Stimulated activated CD4-positive, alpha-beta T cell treated with anti-CD3 and anti-CD28 coated beads, TNF-alpha, amount 100 ng/mL, for 4 hours (primary cell): ENCODE data around the gene SPTLC3.

Source experiments
- DNase-seq, 3 experiments: peaks; one replicate each; pipeline ENCODE4 v3.0.0-alpha.2; 2020; ENCODE audit warnings: low read depth in 3 of 3

SPTLC3 gene

DNA sequence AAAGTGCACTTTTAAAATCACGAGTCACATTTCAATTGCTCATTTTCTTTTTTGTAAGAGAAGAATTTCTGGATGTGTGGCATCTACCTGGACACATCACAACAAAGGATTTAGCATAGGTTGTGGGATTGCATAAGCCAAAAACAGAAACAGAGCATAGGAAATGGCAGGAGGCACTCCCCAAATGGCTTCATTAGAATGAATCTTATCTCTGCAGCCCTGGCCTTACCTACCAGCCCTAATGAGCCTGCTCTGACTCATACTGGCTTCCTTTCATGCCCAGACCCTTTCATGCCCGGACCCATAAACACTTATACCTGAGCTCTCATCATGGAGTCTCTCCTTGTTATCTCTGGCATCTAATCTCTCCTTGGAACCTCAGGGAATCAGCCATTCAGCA is 23.9 kb upstream of the SPTLC3 start:
- DNase-seq, result no peak

GRCh38 chr20:12987261-12987660 is 21.5 kb upstream of the SPTLC3 start:
- DNase-seq, result no peak

DNA sequence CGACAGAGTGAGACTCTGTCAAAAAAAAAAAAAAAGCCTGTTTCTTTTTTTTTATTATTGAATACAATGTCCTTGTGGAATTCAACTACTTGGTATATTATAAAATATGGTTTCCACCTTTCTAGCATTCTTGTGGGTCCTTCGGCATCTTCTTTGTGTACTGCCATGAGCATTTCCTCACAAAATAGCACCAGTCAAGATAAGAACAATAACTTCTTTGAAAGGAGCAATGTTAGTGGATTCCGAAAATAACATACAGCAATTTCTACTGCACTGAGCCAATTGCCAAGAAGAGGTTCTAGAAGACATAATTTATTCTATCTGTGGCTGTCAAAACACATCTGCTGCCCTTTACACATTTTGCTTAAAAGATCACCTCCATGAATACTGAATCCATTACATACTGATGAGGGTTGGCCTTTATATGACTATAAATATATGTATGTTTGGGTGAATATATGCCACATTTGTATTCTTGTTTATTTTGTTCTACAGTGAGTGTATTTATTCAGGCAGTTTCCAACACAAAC is 19.1 kb upstream of the SPTLC3 start:
- DNase-seq, result no peak

GRCh38 chr20:12997128-12997655 is 11.6 kb upstream of the SPTLC3 start:
- DNase-seq, result no peak

DNA sequence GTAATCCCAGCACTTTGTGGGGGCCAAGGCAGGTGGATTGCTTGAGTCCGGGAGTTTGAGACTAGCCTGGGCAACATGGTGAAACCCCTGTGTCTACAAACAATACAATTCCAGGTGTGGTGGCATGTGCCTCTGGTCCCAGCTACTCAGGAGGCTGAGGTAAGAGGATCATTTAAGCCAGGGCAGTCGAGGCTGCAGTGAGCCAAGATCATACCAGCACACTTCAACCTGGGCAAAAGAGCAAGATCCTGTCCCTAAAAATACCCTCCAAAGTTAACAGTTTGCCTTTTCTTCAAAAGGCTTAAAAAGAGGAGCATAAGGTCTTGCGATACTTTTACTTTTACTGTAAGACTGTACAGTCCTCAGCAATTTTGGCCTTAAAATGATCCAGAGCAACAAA is 10.7 kb upstream of the SPTLC3 start:
- DNase-seq, result no peak

- DNase-seq, result no peak
These were observed 9.6 kb upstream of the SPTLC3 start for GRCh38 chr20:12999201-12999600.

- no peak for DNase-seq
These were observed 6.5 kb upstream of the SPTLC3 start for GRCh38 chr20:13002251-13002650.

DNA sequence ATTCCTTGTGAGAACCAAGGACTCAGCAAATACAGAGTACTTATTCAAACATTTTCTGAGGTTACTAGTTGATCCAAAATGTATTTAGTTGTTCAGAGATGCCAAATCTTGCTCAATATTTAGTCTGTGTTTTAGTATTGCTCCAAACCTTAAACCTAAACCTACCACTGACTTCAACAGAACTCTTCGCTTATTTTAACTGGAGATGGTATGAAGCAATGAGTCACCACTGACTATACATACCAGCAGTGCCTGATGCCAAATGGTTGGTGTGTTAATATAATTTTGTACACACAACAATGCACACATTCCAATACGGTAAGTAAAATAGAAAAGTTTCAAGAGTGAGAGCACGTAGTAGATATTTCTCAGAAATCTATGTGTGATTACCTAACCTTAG is 1.9 kb upstream of the SPTLC3 start:
- DNase-seq, result no peak

GRCh38 chr20:13007596-13007995 is 1.2 kb upstream of the SPTLC3 start:
- DNase-seq, result no peak

- no peak for DNase-seq
These were observed 1.1 kb downstream of the SPTLC3 start for GRCh38 chr20:13009682-13010406.

DNA sequence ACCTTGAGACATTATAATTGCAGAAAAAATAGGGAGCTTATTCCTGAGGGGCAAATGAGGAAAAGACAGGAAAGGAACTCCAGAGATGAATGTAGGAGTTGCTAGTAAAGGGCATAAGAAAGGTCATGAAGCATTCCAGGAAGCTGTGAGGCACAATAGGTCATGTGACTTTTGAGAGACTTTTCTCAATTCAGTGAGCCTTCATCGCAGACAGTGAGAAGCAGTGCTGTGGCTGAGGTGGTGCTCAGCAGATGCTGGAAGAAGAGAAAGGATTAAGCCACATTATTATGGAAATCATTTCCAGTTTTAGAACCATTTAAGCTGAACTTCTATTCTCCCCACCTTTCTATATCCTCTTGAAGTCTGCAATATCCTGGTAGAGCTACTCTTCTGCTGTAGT is 4.1 kb downstream of the SPTLC3 start:
- no peak for DNase-seq

DNA sequence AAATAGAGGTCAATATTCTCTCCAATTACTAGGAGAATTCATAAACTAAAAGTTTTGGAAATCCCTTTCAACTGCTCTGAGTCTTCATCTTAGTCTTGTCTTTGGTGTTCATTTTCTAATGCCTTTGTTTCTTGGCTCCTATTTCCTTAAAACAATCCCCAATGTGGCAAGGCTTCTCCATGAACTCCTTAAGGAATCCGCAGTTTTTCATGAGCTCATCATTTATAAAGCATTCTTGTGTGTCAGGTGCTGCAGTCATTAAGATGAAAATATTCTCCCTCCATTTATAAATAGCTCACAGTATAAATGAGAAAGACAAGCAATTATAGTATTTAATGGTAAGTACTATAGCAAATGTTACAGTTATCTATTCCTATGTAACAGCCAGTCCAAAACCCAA is 4.6 kb downstream of the SPTLC3 start:
- no peak for DNase-seq

GRCh38 chr20:13017235-13017634 is 8.5 kb downstream of the SPTLC3 start:
- no peak for DNase-seq

DNA sequence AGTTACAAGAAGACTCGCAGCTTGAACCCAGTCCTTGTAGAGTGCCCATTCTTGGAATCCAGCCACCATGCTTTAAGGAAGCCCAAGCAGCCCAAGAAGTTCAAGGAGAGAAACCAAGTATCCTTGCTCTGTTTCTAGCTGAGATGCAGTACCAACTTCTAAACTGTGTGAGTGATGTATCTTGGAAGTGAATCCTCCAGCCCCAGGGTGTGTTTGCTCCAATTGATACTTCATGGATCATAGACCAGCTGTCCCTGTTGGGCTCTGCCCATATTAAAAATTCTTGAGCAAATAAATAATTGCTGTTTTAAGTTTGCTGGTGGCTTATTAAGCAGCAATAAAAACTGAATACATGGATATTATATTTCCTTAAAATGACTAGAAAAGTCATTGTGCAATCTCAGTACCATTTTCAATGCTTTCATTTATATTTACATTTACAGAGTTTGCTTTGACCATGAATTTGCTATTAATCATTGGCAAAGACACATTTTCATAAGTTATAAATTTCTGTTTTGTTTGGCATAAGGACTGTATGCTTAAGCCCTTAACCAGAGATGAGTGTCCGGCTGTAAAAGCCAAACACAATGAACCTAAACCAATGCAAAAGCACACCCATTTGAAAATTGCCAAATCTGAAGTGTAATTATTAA is 9.2 kb downstream of the SPTLC3 start:
- no peak for DNase-seq

DNA sequence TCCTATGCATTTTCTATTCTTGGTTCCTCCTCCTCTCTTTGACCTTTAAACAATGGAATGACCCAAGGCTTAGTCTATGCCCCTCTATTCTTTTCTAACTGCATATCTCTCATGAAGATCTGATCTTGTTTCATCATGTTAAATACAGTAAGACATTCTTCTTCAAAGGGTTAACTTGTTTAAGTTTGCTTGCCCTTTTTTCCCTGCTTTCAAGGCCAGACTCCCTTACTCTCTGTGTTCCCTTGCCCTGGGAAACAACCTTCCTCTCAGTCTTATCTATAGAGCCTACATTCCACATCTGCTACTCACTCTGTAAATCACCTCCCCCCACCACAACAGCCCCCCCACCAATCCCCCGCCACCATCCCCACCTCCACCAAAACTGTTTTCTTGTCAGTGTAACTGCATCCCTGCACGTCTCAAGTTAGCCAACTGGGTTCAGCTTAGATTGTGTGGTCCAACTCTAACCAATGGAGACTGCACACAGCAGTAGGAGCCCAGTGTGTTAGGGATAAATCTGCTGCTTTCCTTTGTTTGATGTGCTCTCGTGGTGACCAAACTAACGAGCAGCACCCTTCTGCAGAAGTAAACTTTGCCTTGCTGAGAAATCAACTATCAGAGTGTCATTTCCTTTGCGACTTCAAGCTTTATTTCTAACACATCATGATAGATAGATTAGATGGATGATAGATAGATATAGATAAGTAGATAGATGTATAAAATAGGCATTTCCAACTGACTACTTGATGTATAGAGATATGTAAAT is 12.6 kb downstream of the SPTLC3 start:
- no peak for DNase-seq

DNA sequence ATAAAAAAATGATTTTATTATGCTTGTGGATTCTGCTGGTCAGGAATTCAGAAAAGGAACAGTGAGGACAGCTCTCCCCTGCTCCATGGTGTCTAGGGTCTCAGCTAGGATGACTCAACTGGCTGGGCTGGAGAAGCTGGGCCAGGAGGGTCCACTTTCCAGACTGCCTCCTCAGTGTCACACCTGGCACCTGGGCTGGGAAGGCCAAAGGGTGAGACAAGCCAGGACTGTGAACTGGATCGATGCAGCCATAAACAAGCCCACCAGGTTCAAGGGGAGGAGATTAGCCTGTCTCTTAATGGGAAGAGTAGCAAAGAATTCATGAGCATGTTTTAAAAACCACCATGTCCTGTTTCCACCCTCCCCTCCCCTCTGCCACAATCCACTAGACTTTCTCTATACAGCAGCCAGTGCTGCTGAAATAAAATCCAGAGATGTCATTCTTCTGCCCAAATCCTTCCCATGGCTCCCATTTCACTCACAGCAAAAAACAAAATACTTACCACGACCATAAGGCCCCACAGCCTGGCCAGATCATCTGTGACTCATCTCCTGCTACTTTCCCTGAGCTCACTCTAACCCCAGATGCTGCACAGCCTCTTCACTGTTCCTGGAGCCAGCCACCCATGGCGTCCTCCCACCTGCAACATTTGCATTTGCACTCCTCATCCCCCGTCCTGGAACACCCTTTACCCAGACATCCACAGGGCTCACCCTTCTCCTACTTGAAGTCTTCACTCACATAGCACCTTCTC is 13.8 kb downstream of the SPTLC3 start:
- no peak for DNase-seq

DNA sequence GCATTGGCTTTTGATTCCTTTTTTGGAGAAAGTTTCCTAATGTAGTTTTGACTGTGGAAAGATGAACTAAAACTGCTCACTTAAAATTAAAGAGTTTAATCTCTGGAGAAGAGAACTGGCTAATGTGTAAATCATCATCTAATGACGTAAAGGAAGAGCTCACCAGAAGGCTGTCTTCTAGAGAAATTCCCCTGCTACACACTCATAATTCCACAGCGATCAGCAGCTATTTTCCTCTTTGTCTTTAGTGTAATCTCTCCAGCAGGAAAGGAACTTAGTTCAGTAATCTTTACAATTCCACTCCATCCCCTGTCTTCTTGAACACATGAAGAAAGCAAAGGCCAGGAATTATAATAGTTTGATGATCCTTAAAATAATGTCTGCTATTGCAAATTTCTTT is 15.8 kb downstream of the SPTLC3 start:
- no peak for DNase-seq

DNA sequence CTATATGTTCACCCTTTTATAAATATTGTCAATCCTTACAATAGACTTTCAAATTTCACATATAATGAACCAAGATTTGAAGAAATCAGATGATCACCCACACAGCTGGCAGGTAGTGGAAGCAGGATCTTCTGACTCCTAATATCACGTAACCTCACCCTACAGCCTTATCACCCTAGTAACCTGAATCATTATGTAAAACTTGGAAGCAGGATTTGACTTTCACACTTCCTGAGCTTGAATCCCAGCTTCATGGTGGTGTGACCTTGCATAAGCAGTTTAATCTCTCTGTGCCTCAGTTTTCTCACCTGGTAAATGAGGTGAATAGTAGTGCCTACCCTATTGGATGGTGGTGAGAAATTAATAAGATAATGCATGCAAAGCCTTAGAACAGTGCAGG is 16.4 kb downstream of the SPTLC3 start:
- no peak for DNase-seq

DNA sequence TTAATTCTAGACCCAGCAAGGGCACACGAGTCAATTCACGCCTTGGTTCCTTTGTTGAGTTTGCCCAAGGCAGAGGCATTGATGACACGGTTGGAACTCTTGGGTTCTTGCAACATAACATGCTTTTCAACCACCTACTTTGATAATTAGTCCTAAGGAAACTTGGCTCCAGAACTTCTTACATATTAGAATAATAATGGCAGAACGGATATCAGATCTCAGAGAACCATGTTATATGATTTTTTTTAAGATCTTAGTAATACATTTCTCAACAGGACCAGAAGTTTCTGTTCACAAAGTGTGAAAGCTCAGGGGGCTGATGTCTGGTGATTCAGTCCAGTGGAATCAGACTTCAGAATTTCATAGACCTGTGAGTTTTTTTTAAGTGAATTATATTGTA is 19.2 kb downstream of the SPTLC3 start:
- no peak for DNase-seq

DNA sequence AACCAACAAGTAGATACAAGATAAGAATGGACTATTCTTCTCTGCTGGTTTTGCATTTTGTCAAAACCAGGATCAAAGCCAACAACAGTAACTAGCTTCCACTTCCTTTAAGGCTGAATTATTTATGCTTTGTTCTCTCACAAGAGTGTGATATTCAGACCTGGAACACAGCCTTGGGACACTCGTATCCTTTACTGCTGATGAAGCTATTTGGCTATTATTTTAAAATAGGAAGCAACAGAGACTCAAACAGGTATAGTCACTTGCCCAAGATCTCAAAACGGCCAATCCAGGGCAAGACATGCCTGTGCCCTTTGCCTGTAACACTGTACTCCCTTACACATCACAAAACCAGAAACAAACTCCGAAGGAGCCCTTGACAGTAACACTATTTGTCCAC is 19.9 kb downstream of the SPTLC3 start:
- no peak for DNase-seq

DNA sequence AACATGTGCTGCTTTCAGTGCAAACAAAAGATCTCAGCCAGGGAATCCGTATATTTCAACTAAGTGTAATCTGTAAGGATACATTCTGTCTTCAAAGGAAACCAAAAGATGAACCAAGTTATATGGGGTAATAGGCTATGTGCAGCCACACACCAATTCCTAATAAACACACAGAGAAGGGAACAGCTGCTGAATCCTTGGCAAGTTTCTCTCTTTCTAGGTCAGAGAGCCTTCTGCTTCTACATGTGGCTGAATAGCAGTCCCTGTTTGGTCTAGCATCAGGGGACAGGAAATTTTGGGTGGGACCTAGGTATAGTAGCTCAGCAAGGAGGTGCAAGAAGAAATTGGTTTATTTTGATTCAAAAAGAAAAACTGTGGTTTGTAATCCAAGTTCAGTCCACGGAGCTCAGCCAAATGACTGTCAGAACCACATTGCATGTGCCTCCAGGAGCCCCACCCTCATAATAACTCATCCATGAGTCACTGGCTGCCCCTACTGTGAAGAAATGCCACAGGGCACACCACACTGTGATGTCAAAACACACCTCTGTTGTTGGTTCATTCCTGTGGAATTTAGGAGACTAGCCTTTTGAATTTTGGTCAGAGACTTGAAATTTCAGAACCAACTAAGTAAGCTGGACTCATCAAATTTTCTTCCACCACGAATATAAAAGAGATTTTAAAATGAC is 21.1 kb downstream of the SPTLC3 start:
- no peak for DNase-seq
